ENCODE data around the gene GLI3.

DNA sequence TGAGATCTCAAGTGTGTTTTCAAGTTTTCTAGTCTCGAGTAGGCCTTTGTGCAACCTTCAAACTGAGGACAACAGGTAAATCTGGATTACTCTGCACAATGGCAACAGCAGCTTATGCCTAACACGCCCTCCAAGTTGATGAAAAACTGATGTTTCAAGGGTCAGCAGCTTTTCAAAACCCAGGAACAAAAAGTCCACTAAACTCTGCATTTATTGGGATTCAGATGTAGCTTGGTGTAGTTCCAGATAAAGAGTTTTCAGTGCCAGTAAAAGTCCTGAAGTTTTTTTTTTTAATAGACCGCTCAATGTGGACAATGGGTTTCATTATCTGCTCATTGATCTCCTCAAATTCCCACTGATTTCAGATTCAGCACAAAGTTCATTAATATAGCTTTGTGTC lies 259.3 kb downstream of the GLI3 start:
- TF ChIP-seq, protein P1, sequence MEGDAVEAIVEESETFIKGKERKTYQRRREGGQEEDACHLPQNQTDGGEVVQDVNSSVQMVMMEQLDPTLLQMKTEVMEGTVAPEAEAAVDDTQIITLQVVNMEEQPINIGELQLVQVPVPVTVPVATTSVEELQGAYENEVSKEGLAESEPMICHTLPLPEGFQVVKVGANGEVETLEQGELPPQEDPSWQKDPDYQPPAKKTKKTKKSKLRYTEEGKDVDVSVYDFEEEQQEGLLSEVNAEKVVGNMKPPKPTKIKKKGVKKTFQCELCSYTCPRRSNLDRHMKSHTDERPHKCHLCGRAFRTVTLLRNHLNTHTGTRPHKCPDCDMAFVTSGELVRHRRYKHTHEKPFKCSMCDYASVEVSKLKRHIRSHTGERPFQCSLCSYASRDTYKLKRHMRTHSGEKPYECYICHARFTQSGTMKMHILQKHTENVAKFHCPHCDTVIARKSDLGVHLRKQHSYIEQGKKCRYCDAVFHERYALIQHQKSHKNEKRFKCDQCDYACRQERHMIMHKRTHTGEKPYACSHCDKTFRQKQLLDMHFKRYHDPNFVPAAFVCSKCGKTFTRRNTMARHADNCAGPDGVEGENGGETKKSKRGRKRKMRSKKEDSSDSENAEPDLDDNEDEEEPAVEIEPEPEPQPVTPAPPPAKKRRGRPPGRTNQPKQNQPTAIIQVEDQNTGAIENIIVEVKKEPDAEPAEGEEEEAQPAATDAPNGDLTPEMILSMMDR (IDR thresholded peaks at IDR 0.05 in 2 of 3, conservative IDR thresholded peaks at IDR 0.05 in 1 of 3; ENCODE audit: control insufficient read depth in 2 of 3, extremely low read depth in 1 of 3, insufficient read depth in 1 of 3, low read depth in 3 of 3, low read length in 3 of 3), result no peak
- TF ChIP-seq, protein P2, sequence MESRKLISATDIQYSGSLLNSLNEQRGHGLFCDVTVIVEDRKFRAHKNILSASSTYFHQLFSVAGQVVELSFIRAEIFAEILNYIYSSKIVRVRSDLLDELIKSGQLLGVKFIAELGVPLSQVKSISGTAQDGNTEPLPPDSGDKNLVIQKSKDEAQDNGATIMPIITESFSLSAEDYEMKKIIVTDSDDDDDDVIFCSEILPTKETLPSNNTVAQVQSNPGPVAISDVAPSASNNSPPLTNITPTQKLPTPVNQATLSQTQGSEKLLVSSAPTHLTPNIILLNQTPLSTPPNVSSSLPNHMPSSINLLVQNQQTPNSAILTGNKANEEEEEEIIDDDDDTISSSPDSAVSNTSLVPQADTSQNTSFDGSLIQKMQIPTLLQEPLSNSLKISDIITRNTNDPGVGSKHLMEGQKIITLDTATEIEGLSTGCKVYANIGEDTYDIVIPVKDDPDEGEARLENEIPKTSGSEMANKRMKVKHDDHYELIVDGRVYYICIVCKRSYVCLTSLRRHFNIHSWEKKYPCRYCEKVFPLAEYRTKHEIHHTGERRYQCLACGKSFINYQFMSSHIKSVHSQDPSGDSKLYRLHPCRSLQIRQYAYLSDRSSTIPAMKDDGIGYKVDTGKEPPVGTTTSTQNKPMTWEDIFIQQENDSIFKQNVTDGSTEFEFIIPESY (IDR thresholded peaks at IDR 0.05), result no peak
- TF ChIP-seq HDAC2 (IDR thresholded peaks at IDR 0.05) (no peak), WRNIP1 (IDR thresholded peaks at IDR 0.05; ENCODE audit: borderline replicate concordance, low read depth, low read length) (no peak), POLR2A (IDR thresholded peaks at IDR 0.05; ENCODE audit: low read depth, low read length) (no peak), SUZ12 (IDR thresholded peaks at IDR 0.05; ENCODE audit: unreplicated experiment) (no peak), POLR2AphosphoS5 (IDR thresholded peaks at IDR 0.05; ENCODE audit: low read length) (no peak), CHD2 (IDR thresholded peaks at IDR 0.05; ENCODE audit: borderline replicate concordance, low read depth, low read length) (no peak)

Data from GM12878 (cell line).